CD8-positive, alpha-beta memory T cell (primary cell): ENCODE results near the gene PDLIM5. TPM values are rescaled to one million over a fixed set of nuclear protein-coding genes. Genes with fewer than 3 reads are reported as not detected.
A peak's percentile ranks its signal among the peaks of the same experiment; 100 is the strongest.

ENCODE experiments used
- CTCF ChIA-PET: fragments of 350-600 bp; sonication (Branson Sonifier 250); formaldehyde crosslinking; loops from one replicate; lab custom pipeline; 2021; ENCODE audit warnings: antibody characterized with exemption; lab: Charles Lee
- POLR2A ChIA-PET: fragments of 350-600 bp; sonication (Branson Sonifier 250); formaldehyde crosslinking; loops from one replicate; lab custom pipeline; 2021; ENCODE audit warnings: antibody characterized with exemption; lab: Charles Lee
- DNase-seq, 5 donors: peaks; one replicate each; pipeline versions ENCODE4 v3.0.0 to v3.0.0-alpha.2; 2020 to 2022; ENCODE audit warnings: mixed read lengths in 1 of 5
- H3K27ac ChIP-seq: one replicate; pipeline ENCODE4 v1.7.0; 2013; ENCODE audit warnings: low read depth, mild to moderate bottlenecking, low read length, moderate library complexity
- H3K27me3 ChIP-seq: 2 replicates; pipeline ENCODE4 v1.7.0; 2013; ENCODE audit warnings: low read length, mild to moderate bottlenecking; ENCODE audit not compliant: insufficient read depth, poor library complexity, severe bottlenecking
- H3K36me3 ChIP-seq: 2 replicates; pipeline ENCODE4 v1.7.0; 2013; ENCODE audit warnings: mild to moderate bottlenecking, low read length, moderate library complexity; ENCODE audit not compliant: insufficient read depth
- H3K4me1 ChIP-seq: 2 replicates; pipeline ENCODE4 v1.7.0; 2013; ENCODE audit warnings: mild to moderate bottlenecking, low read length, moderate library complexity; ENCODE audit not compliant: insufficient read depth
- H3K4me3 ChIP-seq: 2 replicates; pipeline ENCODE4 v1.7.0; 2013; ENCODE audit warnings: mild to moderate bottlenecking, low read length
- H3K9me3 ChIP-seq: 2 replicates; pipeline ENCODE4 v1.7.0; 2013; ENCODE audit warnings: mild to moderate bottlenecking, low read length
- H3K27ac Mint-ChIP-seq, 8 donors: one replicate each; pipeline ENCODE4 v1.8.0; 2020 to 2021; ENCODE audit warnings: mixed read lengths in 8 of 8, mild to moderate bottlenecking in 6 of 8, inconsistent platforms in 3 of 8, moderate library complexity in 3 of 8
- H3K27me3 Mint-ChIP-seq, 2 donors: one replicate each; pipeline ENCODE4 v1.8.0; 2020 to 2021; ENCODE audit warnings: mixed read lengths in 2 of 2, mild to moderate bottlenecking in 1 of 2, moderate library complexity in 1 of 2
- H3K36me3 Mint-ChIP-seq, 3 donors: one replicate each; pipeline ENCODE4 v1.8.0; 2020 to 2021; ENCODE audit warnings: mixed read lengths in 3 of 3, inconsistent platforms in 1 of 3, mild to moderate bottlenecking in 1 of 3
- H3K4me1 Mint-ChIP-seq, 3 donors: one replicate each; pipeline ENCODE4 v1.8.0; 2020 to 2021; ENCODE audit warnings: mixed read lengths in 3 of 3, inconsistent platforms in 1 of 3, mild to moderate bottlenecking in 1 of 3
- H3K4me3 Mint-ChIP-seq, 7 donors: one replicate each; pipeline ENCODE4 v1.8.0; 2020 to 2021; ENCODE audit warnings: mixed read lengths in 7 of 7, mild to moderate bottlenecking in 6 of 7, moderate library complexity in 4 of 7, inconsistent platforms in 2 of 7
- H3K9me3 Mint-ChIP-seq, 5 donors: one replicate each; pipeline ENCODE4 v1.8.0; 2020 to 2022; ENCODE audit warnings: mixed read lengths in 5 of 5, mild to moderate bottlenecking in 3 of 5, moderate library complexity in 2 of 5, inconsistent platforms in 1 of 5
- polyA plus RNA-seq: library from polyadenylated mRNA; unstranded; fragments of 300-500 nt; fragmentation: Illumina TruSeq; gene quantifications from one replicate; pipeline ENCODE4 v1.2.3, GENCODE V29; 2021
- total RNA-seq, 2 experiments: library from RNA; stranded (reverse); gene quantifications; one replicate each; pipeline ENCODE4 v1.2.3, GENCODE V29; 2021

Gene PDLIM5
- total and polyA plus RNA-seq, 3 experiments from 2014 or later, result 27.0 to 50.2 (median 27.4) TPM

DNA sequence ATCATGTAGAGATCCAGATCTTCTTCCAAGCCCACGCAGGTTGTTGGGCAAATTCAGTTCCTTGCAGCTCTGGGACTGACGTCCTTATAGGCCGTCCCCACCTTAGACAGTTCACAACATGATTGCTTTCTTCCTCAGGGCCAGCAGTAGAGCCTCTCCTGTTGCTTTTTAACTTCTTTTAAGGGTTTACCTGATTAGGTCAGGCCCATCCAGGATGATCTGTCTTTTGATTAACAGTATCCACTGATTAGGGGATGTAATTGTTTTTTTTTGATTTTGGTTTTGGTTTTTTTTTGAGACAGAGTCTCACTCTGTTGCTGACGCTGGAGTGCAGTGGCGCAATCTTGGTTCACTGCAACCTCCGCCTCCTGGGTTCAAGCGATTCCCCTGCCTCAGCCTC is 197.0 kb downstream of the PDLIM5 start:
- H3K9me3 Mint-ChIP-seq, result no peaks in the 10 kb centered on the region
- Histone ChIP-seq H3K27me3 (no peaks in the 10 kb centered on the region), H3K36me3 (no peaks in the 10 kb centered on the region), H3K9me3 (no peaks in the 10 kb centered on the region), H3K4me1 (no peaks in the 10 kb centered on the region), H3K4me3 (no peak overlapping the region), H3K27ac (no peak overlapping the region)
- peaks cover 0 to 1% of the 10 kb centered on the region in 2 donors for H3K27me3 Mint-ChIP-seq
- no peak overlapping the region for H3K27ac Mint-ChIP-seq
- H3K36me3 Mint-ChIP-seq, result peaks cover 13 to 26% (median 17%) of the 10 kb centered on the region in 3 donors
- CTCF ChIA-PET, result no interaction called here
- no peak for DNase-seq
- POLR2A ChIA-PET, result no interaction called here
- no peak overlapping the region for H3K4me3 Mint-ChIP-seq
- no peaks in the 10 kb centered on the region for H3K4me1 Mint-ChIP-seq

- H3K36me3 Mint-ChIP-seq, result peaks cover 13 to 25% (median 17%) of the 10 kb centered on the region in 3 donors
- ChIA-PET CTCF (no interaction called here), POLR2A (no interaction called here)
- H3K4me1 Mint-ChIP-seq, result no peaks in the 10 kb centered on the region
- H3K27me3 ChIP-seq, result no peaks in the 10 kb centered on the region
- H3K27me3 Mint-ChIP-seq, result peaks cover 0 to 1% of the 10 kb centered on the region in 2 donors
- no peak overlapping the region for H3K27ac Mint-ChIP-seq
- no peaks in the 10 kb centered on the region for H3K9me3 Mint-ChIP-seq
- no peak overlapping the region for H3K4me3 ChIP-seq
- no peak overlapping the region for H3K4me3 Mint-ChIP-seq
- H3K4me1 ChIP-seq, result no peaks in the 10 kb centered on the region
- H3K9me3 ChIP-seq, result no peaks in the 10 kb centered on the region
- no peak for DNase-seq
- no peaks in the 10 kb centered on the region for H3K36me3 ChIP-seq
- no peak overlapping the region for H3K27ac ChIP-seq
Observed at GRCh38 chr4:94649381-94650133, 197.8 kb downstream of the PDLIM5 start.

DNA sequence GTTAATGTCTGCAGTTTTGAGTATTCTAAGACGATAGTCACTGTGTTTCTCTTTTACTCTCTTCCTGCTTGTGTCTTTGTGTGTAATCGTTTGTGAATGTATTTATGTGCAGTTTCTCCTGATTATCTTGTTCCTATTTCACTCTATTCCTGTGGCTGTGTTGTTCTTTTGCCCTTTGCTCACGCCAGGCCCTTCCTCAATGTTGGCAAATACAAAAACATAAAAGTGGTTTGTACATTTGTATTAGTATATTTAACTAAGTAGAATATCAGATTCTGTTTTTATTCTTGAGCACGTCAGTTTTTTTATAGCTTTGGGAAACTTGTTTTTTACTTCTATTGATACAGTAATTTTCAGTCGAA is 198.4 kb downstream of the PDLIM5 start:
- ChIA-PET CTCF (no interaction called here), POLR2A (no interaction called here)
- H3K27ac Mint-ChIP-seq, result no peak overlapping the region
- peaks cover 0 to 1% of the 10 kb centered on the region in 2 donors for H3K27me3 Mint-ChIP-seq
- Histone ChIP-seq H3K27me3 (no peaks in the 10 kb centered on the region), H3K36me3 (no peaks in the 10 kb centered on the region), H3K27ac (no peak overlapping the region), H3K4me1 (no peaks in the 10 kb centered on the region), H3K9me3 (no peaks in the 10 kb centered on the region), H3K4me3 (no peak overlapping the region)
- H3K4me3 Mint-ChIP-seq, result no peak overlapping the region
- no peaks in the 10 kb centered on the region for H3K9me3 Mint-ChIP-seq
- no peak for DNase-seq
- H3K4me1 Mint-ChIP-seq, result no peaks in the 10 kb centered on the region
- peaks cover 13 to 24% (median 17%) of the 10 kb centered on the region in 3 donors for H3K36me3 Mint-ChIP-seq

GRCh38 chr4:94650690-94651089 is 198.9 kb downstream of the PDLIM5 start:
- H3K36me3 Mint-ChIP-seq, result peaks cover 13 to 22% (median 16%) of the 10 kb centered on the region in 3 donors

DNA sequence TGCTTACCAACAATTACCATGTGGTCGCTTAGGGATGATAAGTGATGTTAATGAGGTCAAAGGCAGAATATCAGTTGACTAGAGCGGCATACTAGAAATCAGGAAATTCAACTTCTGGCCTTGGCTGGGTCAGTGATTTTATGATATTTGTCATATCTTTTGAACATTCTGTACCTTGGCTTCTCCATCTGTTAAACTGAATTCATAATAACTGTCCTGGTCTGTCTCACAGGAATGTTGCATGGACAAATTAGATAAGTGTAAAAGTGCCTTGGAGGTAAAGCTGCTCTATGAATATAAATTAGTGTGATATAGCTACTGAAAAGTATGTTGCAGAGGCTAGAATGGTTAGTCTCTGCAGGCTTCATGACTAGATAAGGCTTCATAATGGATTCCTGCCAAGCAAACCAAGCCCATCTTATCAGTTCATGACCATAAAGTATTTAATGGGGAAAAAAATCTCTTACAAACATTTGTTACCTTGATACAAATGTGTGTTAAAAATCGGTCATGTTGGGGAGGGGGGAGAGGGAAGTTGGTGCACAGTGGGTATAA is 201.4 kb downstream of the PDLIM5 start:
- no peak for DNase-seq
- Histone ChIP-seq H3K9me3 (no peaks in the 10 kb centered on the region), H3K36me3 (no peaks in the 10 kb centered on the region), H3K4me3 (no peak overlapping the region), H3K27me3 (no peaks in the 10 kb centered on the region), H3K4me1 (no peaks in the 10 kb centered on the region), H3K27ac (no peak overlapping the region)
- ChIA-PET POLR2A (no interaction called here), CTCF (no interaction called here)
- Mint-ChIP-seq H3K27ac (no peak overlapping the region), H3K4me1 (no peaks in the 10 kb centered on the region), H3K9me3 (no peaks in the 10 kb centered on the region), H3K36me3 (peaks cover 12 to 22% (median 15%) of the 10 kb centered on the region in 3 donors), H3K27me3 (peaks cover 0 to 1% of the 10 kb centered on the region in 2 donors), H3K4me3 (no peak overlapping the region)

More at GRCh38 chr4:94650690-94651089, 198.9 kb downstream of the PDLIM5 start:
- Histone ChIP-seq H3K27me3 (no peaks in the 10 kb centered on the region), H3K4me3 (no peak overlapping the region), H3K27ac (no peak overlapping the region), H3K4me1 (no peaks in the 10 kb centered on the region), H3K9me3 (no peaks in the 10 kb centered on the region), H3K36me3 (no peaks in the 10 kb centered on the region)
- Mint-ChIP-seq H3K4me1 (no peaks in the 10 kb centered on the region), H3K9me3 (no peaks in the 10 kb centered on the region), H3K27ac (peak overlapping the region in 2 of 8 donors; percentile 13 to 28), H3K27me3 (peaks cover 0 to 1% of the 10 kb centered on the region in 2 donors), H3K4me3 (no peak overlapping the region)
- CTCF ChIA-PET, result no interaction called here
- DNase-seq, result no peak
- POLR2A ChIA-PET, result no interaction called here

GRCh38 chr4:94653984-94654609 is 202.4 kb downstream of the PDLIM5 start:
- Histone ChIP-seq H3K27me3 (no peaks in the 10 kb centered on the region), H3K4me3 (no peak overlapping the region), H3K27ac (no peak overlapping the region), H3K36me3 (no peaks in the 10 kb centered on the region), H3K9me3 (no peaks in the 10 kb centered on the region), H3K4me1 (no peaks in the 10 kb centered on the region)
- Mint-ChIP-seq H3K4me3 (no peak overlapping the region), H3K27ac (no peak overlapping the region), H3K9me3 (no peaks in the 10 kb centered on the region), H3K4me1 (no peaks in the 10 kb centered on the region), H3K27me3 (peaks cover 0 to 1% of the 10 kb centered on the region in 2 donors), H3K36me3 (peaks cover 14 to 27% (median 17%) of the 10 kb centered on the region in 3 donors)
- DNase-seq, result no peak
- ChIA-PET POLR2A (no interaction called here), CTCF (no interaction called here)

DNA sequence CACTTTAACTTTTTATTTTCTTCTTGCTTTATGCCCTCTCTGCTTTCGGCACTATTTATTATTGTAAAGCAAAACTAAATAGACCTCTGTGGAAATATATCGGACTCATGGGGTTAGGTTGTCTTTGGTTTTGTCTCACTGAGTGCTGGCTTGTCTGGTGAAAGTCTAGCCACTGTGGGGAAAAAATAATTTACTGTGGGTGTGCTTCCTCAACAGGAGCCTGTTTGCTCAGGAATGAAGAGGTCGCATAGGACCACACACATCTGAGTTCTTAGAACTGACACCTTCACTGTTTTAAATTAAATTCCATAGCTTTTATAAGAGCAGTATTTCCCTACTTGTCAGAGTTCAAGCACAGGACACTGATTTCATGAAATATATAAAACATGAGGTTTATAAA is 203.0 kb downstream of the PDLIM5 start:
- Histone ChIP-seq H3K27me3 (no peaks in the 10 kb centered on the region), H3K9me3 (no peaks in the 10 kb centered on the region), H3K36me3 (no peaks in the 10 kb centered on the region), H3K4me1 (no peaks in the 10 kb centered on the region), H3K27ac (no peak overlapping the region), H3K4me3 (no peak overlapping the region)
- Mint-ChIP-seq H3K36me3 (peaks cover 14 to 29% (median 16%) of the 10 kb centered on the region in 3 donors), H3K4me3 (no peak overlapping the region), H3K9me3 (no peaks in the 10 kb centered on the region), H3K27ac (no peak overlapping the region), H3K27me3 (peaks cover 0 to 1% of the 10 kb centered on the region in 2 donors), H3K4me1 (no peaks in the 10 kb centered on the region)
- POLR2A ChIA-PET, result no interaction called here
- CTCF ChIA-PET, result no interaction called here
- no peak for DNase-seq

DNA sequence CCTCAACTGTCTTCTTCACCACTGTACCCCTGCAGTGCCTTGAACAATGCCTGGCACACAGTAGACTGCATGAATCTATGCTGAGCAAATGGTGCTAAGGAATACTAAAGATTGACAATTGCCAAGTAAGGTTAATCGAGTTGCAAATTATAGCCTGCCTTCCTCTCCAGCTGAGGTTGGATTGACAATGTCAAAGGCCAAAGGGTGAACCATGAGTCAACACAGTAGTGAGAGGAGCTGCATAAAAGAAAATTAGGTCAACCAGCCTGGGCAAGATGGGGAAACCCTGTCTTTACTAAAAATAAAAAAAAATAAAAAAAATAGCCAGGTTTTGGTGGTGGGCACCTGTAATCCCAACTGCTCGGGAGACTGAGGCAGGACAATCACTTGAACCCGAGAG is 208.9 kb downstream of the PDLIM5 start:
- no peak overlapping the region for H3K27ac ChIP-seq
- peaks cover 4% of the 10 kb centered on the region for H3K36me3 ChIP-seq
- Mint-ChIP-seq H3K9me3 (no peaks in the 10 kb centered on the region), H3K27ac (no peak overlapping the region), H3K27me3 (no peaks in the 10 kb centered on the region), H3K4me3 (no peak overlapping the region), H3K4me1 (no peaks in the 10 kb centered on the region), H3K36me3 (peaks cover 22 to 46% (median 29%) of the 10 kb centered on the region in 3 donors)
- H3K27me3 ChIP-seq, result no peaks in the 10 kb centered on the region
- H3K9me3 ChIP-seq, result no peaks in the 10 kb centered on the region
- DNase-seq, result no peak
- H3K4me1 ChIP-seq, result no peaks in the 10 kb centered on the region
- CTCF ChIA-PET, result no interaction called here
- POLR2A ChIA-PET, result no interaction called here
- no peak overlapping the region for H3K4me3 ChIP-seq
